Astrocyte (in vitro differentiated cells and primary cell): ENCODE results near the gene SPCS1.
"Not testable (repeated sequence)": the region's sequence is repeated elsewhere in the genome, so short reads cannot be mapped to it uniquely, and the experiment has no call there.

Experiments
- CTCF ChIP-seq: IDR thresholded peaks from 2 replicates; pipeline ENCODE4 v1.5.1; 2011; ENCODE audit warnings: low read depth, mild to moderate bottlenecking, inconsistent platforms, low read length, moderate library complexity; ENCODE audit not compliant: insufficient read depth
- EZH2 ChIP-seq: IDR thresholded peaks from 2 replicates; pipeline ENCODE4 v1.6.1; 2012; ENCODE audit warnings: mild to moderate bottlenecking, low read length, inconsistent platforms; ENCODE audit not compliant: insufficient read depth

- not testable (repeated sequence) for TF ChIP-seq CTCF, EZH2
These were observed 29.7 kb upstream of the SPCS1 start for GRCh38 chr3:52676201-52676600.
